Right lobe of liver (tissue), 6 donors: ENCODE results near the gene KLHL22. TPM values are rescaled to one million over a fixed set of nuclear protein-coding genes. Genes with fewer than 3 reads are reported as not detected.
"Not testable (repeated sequence)": the region's sequence is repeated elsewhere in the genome, so short reads cannot be mapped to it uniquely, and the experiment has no call there.

Source experiments
- ATAC-seq, 4 donors: fragments of 200-7000 bp; cut with Tn5 transposase; one replicate each; pipeline ENCODE4 v1.9.1; 2020; ENCODE audit warnings: mild to moderate bottlenecking in 4 of 4, moderate library complexity in 4 of 4
- DNase-seq, 3 donors: peaks; one replicate each; pipeline ENCODE4 v3.0.0-alpha.2; 2020
- H3K27ac ChIP-seq, 3 donors: fragments of 200-600 bp; one replicate each; pipeline ENCODE4 v1.8.0; 2022
- H3K27me3 ChIP-seq, 2 donors: fragments of 200-600 bp; one replicate each; pipeline ENCODE4 v1.8.0; 2022
- H3K36me3 ChIP-seq, 4 donors: fragments of 200-600 bp; sonication (generic) in 1 of 4; one replicate each; pipeline versions ENCODE4 v1.5.1 to v1.8.0; 2017 to 2022; ENCODE audit warnings: control low read depth in 1 of 4
- H3K4me1 ChIP-seq, 4 donors: fragments of 200-600 bp; sonication (generic) in 1 of 4; one replicate each; pipeline versions ENCODE4 v1.5.1 to v1.8.0; 2017 to 2022; ENCODE audit warnings: control low read depth in 1 of 4
- H3K4me3 ChIP-seq, 3 donors: fragments of 200-600 bp; one replicate each; pipeline ENCODE4 v1.8.0; 2022
- H3K9me3 ChIP-seq, 4 donors: fragments of 200-600 bp; sonication (generic) in 1 of 4; one replicate each; pipeline versions ENCODE4 v1.5.1 to v1.8.0; 2017 to 2022; ENCODE audit warnings: control low read depth in 1 of 4
- POLR2A ChIP-seq: fragments of 450-650 bp; IDR thresholded peaks from one replicate; pipeline ENCODE4 v1.6.1; 2017; ENCODE audit warnings: antibody characterized with exemption, mild to moderate bottlenecking
- WGBS: methylation state at CpG from one replicate; pipeline ENCODE4 v1.1.6; 2018; ENCODE audit warnings: low coverage, low lambda C conversion rate; ENCODE audit not compliant: insufficient coverage; ENCODE audit errors: missing lambda C conversion rate; 5-methylcytosine and 5-hydroxymethylcytosine counted together
- intact Hi-C, 2 donors: fragments of 100-400 bp; cut with DNase I; formaldehyde crosslinking; loops; one replicate each; pipeline versions ENCODE4 v1.11.2 to v1.14.1; 2022
- total RNA-seq, 6 experiments: library from RNA; depleted of rRNA in 2 of 6; stranded (reverse); fragments of >200 nt in 2 of 6; fragmentation: NEBNext Ultra II Directional in 3 of 6; extraction: Animal tissue kit (Norgen Biotek cat#: 25700) in 3 of 6; gene quantifications; one replicate each; pipeline versions ENCODE4 v1.1.0 to v1.2.4, GENCODE V29; 2016 to 2023
- TF ChIP-seq, protein P1 (sequence below), 4 donors: fragments of 200-600 bp in 3 of 4; fragments of 450-650 bp in 1 of 4; IDR thresholded peaks; one replicate each; pipeline versions ENCODE4 v1.5.1 to v1.8.0; 2016 to 2022; ENCODE audit warnings: antibody characterized with exemption in 4 of 4, mild to moderate bottlenecking in 2 of 4
- donor health status: DM: no; HTN: yes; CAD: no.
- donor health status: DM: no; HTN: no; CAD: no.
- donor health status: DM: no; HTN: no; CAD: no.
- donor health status: DM: no; HTN: yes; CAD: no.
- donor health status: DM: no; HTN: yes; CAD: no.

Gene KLHL22
- total RNA-seq, 6 experiments from 2014 or later: 9.0 to 14.2 (median 10.2) TPM

DNA sequence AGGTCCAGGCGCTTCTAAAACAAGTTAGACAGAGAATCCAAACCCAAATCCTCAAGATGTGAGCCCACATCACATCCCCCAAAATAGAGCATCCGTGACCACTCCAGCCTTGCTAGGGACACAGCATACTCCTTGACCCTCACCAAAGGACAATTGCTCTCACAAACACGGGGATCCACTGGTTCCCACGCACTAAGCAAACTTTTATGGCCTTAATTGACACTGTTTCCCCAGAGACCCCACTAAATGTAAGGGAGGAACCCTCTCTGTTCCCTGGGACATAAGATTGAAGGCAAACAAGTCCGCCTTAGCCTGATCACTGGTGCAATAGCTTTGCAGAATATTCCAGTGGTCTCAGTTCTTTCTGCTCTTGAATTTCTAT lies 81.5 kb downstream of the KLHL22 start:
- TF ChIP-seq, protein P1, sequence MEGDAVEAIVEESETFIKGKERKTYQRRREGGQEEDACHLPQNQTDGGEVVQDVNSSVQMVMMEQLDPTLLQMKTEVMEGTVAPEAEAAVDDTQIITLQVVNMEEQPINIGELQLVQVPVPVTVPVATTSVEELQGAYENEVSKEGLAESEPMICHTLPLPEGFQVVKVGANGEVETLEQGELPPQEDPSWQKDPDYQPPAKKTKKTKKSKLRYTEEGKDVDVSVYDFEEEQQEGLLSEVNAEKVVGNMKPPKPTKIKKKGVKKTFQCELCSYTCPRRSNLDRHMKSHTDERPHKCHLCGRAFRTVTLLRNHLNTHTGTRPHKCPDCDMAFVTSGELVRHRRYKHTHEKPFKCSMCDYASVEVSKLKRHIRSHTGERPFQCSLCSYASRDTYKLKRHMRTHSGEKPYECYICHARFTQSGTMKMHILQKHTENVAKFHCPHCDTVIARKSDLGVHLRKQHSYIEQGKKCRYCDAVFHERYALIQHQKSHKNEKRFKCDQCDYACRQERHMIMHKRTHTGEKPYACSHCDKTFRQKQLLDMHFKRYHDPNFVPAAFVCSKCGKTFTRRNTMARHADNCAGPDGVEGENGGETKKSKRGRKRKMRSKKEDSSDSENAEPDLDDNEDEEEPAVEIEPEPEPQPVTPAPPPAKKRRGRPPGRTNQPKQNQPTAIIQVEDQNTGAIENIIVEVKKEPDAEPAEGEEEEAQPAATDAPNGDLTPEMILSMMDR (IDR thresholded peaks at IDR 0.05): no peak
- TF ChIP-seq POLR2A: no peak
- Histone ChIP-seq H3K27ac (no peak overlapping the region), H3K4me3 (no peak overlapping the region), H3K36me3 (no peaks in the 10 kb centered on the region), H3K27me3 (no peaks in the 10 kb centered on the region), H3K9me3 (no peaks in the 10 kb centered on the region), H3K4me1 (peaks cover 0 to 8% (median 0%) of the 10 kb centered on the region in 4 donors)
- intact Hi-C loops: no loop called here
- WGBS: 100% methylated on average over 2 of the region's 5 CpGs
- no peak for DNase-seq
- no peak for ATAC-seq

DNA sequence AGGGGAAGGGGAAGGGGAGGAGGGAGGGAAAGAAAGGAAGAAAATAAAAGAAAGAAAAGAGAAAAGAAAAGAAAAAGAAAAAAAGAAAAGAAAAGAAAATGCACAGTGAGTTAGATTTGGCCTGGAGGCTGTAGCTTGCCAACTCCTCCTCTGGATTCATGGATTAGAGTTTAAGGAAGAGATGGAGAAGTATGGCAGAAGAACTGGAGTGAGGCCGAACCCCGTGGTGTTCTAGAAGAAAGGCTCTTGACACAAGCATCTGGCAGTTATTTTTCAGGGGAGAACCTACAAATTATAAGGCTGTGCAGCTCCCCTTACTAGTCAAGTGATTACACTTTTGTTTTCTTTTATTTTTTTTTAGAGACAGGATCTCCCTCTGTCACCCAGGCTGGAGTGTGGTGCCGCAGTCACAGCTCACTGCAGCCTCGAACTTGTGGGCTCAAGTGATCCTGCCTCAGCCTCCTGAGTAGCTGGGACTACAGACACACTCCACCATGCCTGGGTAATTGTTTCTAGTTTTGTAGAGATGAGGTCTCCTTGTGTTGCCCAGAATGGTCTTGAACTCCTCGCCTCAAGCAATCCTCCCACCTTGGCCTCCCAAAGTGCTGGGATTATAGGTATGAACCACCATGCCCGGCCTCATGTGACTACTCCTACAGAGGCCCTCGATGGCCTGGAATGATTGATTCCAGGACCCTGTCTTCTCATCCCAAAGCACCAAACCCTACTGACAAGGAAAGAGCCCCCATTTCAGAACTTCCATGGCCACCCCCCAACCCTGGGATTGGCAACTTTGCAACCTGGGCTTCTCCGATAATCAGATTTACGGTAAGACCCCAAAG lies 82.2 kb downstream of the KLHL22 start:
- no peak for TF ChIP-seq POLR2A
- TF ChIP-seq, protein P1 (IDR thresholded peaks at IDR 0.05): no peak
- no peak for DNase-seq
- Histone ChIP-seq H3K36me3 (no peaks in the 10 kb centered on the region), H3K27me3 (no peaks in the 10 kb centered on the region), H3K9me3 (no peaks in the 10 kb centered on the region), H3K4me3 (no peak overlapping the region), H3K27ac (no peak overlapping the region), H3K4me1 (peaks cover 0 to 7% (median 0%) of the 10 kb centered on the region in 4 donors)
- no peak for ATAC-seq
- 86% methylated on average over 5 of the region's 9 CpGs for WGBS
- intact Hi-C loops: no loop called here

DNA sequence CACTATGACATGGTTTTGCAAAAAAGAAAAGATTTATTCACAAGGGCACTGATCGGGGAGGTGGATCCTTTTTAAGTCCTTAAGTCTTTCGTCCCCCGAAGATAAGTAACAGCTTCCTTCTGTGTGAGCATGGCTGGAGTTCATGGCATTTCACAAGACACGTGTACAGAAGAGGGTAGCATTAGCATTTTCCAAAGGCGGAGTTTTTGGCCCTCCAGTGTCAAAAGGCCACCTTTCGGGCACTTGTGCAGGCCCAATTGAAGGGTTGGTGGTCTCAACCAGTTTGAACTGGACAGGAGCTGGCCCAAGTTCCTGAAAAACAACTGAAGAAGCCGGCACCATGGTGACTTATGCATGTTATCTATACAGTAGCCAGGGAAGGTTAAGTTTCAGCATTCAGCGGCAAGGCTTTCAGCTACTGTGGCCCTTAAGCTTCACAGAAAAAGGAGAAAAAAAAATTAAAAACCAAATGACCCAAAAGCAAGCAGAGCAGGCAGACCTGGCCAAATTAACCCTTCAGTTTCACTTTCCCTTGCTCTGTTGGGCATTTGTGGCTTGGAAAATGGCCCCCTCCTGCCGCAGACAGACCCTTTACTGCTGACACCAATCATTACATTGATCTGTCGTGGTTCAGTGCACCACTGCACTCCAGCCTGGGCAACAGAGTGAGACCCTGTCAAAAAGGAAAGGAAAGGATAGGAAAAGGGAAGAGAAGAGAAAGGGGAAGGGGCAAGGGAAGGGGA lies 83.0 kb downstream of the KLHL22 start:
- no peaks in the 10 kb centered on the region for H3K4me1 ChIP-seq
- ATAC-seq (no peak), DNase-seq (peak in 1 of 3 donors; percentile 15)
- no peak overlapping the region for H3K27ac ChIP-seq
- no peaks in the 10 kb centered on the region for H3K27me3 ChIP-seq
- TF ChIP-seq, protein P1 (IDR thresholded peaks at IDR 0.05): no peak
- no peak for TF ChIP-seq POLR2A
- no peaks in the 10 kb centered on the region for H3K9me3 ChIP-seq
- no peak overlapping the region for H3K4me3 ChIP-seq
- intact Hi-C loops: no loop called here
- no peaks in the 10 kb centered on the region for H3K36me3 ChIP-seq
- 73% methylated on average over 10 of the region's 10 CpGs for WGBS

DNA sequence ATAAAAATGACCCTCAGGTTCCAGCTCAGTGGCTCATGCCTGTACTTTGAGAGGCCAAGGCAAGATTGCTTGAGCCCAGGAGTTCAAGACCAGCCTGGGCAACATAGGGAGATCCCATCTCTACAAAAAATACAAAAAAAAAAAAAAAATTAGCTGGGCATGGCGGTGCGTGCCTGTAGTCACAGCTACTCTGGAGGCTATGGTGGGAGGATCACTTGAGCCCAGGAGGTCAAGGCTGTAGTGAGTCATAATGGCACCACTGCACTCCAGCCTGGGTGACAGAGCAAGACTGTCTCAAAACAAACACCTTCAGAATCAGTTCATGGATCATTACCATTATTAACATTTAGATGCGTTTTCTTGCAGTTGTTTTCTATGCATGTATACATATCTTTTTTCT lies 86.2 kb downstream of the KLHL22 start:
- intact Hi-C loops, H3K9me3 ChIP-seq, H3K4me1 ChIP-seq, ATAC-seq, H3K27ac ChIP-seq, DNase-seq, H3K4me3 ChIP-seq, H3K27me3 ChIP-seq: not testable (repeated sequence)
- H3K36me3 ChIP-seq: peaks cover 0 to 11% (median 0%) of the 10 kb centered on the region in 4 donors
- 73% methylated on average over 1 of the region's 3 CpGs for WGBS

DNA sequence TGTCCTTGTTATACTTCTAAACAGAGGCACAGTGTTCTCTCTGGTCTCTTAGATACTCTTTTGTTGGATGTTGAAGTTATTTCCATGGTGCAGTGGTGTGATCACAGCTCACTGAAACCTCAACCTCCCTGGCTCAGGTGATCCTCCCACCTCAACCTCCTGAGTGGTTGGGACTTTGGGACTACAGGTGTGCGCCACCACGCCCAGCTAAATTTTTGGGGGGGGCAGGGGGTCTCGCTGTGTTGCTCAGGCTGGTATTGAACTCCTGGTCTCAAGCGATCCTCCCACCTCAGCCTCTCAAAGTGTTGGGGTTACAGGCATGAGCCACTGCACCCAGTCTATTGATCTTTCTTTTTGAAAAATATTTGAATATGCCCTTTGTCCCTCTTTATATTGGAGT lies 86.7 kb downstream of the KLHL22 start:
- Histone ChIP-seq H3K27ac (no peak overlapping the region), H3K9me3 (no peaks in the 10 kb centered on the region), H3K27me3 (no peaks in the 10 kb centered on the region), H3K36me3 (peaks cover 0 to 11% (median 0%) of the 10 kb centered on the region in 4 donors), H3K4me1 (no peaks in the 10 kb centered on the region), H3K4me3 (no peak overlapping the region)
- 87% methylated on average over 3 of the region's 4 CpGs for WGBS
- no peak for ATAC-seq
- no peak for DNase-seq
- intact Hi-C loops: no loop called here
- TF ChIP-seq, protein P1 (IDR thresholded peaks at IDR 0.05): no peak
- no peak for TF ChIP-seq POLR2A
